SKM-1 (cell line): ENCODE results near the gene TNNI2.
"Not testable (repeated sequence)": the region's sequence is repeated elsewhere in the genome, so short reads cannot be mapped to it uniquely, and the experiment has no call there.

ENCODE experiments used
- DNase-seq: peaks from one replicate; lab custom pipeline; 2025; ENCODE audit not compliant: unreplicated experiment; lab: John Stamatoyannopoulos, UW

The TNNI2 gene

DNA sequence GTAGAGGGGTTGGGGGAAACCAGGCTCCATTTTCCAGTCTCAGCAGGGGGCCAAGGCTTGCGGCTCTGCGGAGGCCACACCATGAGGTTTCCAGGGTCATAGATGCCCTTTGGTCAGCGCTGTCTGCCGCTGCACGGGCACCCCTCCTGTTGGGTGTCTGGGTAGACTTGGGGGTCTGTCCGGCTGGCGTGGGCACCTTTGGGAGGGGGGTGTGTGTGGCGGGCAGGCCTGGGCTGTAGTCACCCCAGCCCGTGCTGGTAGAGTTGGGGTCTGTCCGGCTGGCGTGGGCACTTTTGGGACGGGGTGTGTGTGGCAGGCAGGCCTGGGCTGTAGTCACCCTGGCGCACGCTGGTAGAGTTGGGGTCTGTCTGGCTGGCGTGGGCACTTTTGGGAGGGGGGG is 32.8 kb downstream of the TNNI2 start:
- no peak for DNase-seq

DNA sequence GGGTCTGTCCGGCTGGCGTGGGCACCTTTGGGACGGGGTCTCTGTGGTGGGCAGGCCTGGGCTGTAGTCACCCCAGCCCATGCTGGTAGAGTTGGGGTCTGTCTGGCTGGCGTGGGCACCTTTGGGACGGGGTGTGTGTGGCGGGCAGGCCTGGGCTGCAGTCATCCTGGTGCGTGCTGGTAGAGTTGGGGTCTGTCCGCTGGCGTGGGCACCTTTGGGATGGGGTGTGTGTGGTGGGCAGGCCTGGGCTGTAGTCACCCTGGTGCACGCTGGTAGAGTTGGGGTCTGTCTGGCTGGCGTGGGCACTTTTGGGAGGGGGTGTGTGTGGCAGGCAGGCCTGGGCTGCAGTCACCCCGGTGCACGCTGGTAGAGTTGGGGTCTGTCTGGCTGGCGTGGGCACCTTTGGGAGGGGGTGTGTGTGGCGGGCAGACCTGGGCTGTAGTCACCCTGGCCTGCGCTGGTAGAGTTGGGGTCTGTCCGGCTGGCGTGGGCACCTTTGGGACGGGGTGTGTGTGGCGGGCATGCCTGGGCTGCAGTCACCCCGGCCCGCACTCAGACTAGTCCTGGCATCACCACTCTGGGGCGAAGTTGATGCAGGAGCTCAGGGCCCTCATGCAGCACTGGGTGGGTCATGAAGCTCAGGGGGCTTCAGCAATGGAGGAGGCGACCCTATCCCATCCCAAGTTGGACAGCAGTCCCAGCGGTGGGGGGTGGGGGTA is 33.6 kb downstream of the TNNI2 start:
- no peak for DNase-seq

- no peak for DNase-seq
These were observed 34.4 kb downstream of the TNNI2 start for GRCh38 chr11:1873048-1873812.

- DNase-seq = not testable (repeated sequence)
These were observed 35.0 kb downstream of the TNNI2 start for GRCh38 chr11:1873813-1874150.

GRCh38 chr11:1874441-1875092 is 35.8 kb downstream of the TNNI2 start:
- not testable (repeated sequence) for DNase-seq

GRCh38 chr11:1875093-1875850 is 36.5 kb downstream of the TNNI2 start:
- DNase-seq = no peak

GRCh38 chr11:1875851-1876301 is 37.1 kb downstream of the TNNI2 start:
- not testable (repeated sequence) for DNase-seq

GRCh38 chr11:1876361-1877063 is 37.7 kb downstream of the TNNI2 start:
- no peak for DNase-seq

- no peak for DNase-seq
These were observed 38.7 kb downstream of the TNNI2 start for GRCh38 chr11:1877211-1878136.

DNA sequence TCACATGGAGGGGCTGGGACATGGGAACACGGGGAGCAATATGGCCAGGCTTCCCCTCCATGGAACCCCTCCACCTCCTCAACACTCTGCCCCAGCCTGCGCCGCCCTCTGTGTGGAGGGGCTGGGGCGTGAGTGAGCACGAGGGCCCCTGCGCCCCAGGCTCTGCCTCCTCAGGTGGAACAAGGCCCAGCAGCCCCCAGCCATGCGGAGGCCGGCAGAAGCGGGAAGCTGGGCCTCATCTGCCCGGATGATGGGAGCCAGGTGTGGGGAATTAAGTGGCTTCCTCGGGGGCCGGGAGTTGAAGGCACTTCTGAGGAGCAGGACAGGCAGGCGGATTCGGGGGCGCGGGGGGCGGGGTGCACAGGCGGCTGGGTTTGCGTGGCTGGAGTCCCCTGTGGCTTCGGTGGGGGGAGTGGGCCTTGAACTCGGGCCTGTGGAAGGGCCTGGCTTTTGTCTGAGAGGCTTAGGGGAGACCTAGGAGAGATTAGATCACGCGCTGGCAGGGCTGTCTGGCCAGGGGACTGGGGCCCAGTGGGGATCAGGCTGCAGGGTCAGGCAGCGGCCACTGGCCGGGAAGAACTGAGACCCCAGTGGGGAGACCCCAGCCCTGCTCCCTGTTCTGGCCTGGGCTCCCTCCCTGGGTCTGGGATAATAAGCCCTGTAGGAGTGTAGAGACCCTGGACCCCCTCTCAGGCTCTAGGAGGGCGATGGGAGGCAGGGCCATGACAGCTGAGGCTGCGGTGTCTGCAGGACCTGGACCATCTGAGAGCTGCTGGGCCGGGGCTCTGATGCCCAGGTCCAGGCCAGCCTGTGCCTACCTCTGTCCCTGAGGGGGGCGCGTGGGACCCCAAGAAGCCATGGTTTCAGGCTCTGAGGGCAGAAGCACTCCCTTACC is 39.6 kb downstream of the TNNI2 start:
- no peak for DNase-seq

DNA sequence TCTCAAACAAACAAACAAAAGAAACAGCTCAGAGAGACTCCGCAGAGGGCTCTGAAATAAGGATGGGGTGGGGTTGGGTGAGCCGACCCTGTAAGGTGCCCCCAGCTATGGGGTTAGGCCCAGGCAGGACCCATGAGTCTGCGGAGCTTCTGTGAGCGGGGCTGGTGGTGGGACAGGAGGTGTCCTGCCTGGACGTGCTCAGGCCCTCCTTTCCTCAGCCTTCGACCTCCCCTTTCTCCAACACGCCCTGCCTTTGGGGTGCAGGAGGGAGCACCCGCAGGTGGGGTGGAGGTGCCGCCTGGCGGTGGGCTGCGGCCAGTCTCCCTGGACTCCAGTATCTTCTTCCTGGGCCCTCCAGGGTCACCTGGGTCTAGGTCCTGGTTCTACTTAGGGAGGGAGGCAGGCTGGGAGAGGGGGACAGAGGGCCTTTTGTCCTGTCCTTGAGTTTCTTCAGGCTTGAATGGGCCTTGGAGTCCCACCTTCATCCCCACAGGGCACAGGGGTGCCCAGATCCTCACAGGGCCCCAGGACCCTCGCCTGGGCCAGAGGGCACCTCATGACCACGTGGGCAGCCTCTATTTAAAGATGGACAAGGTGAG is 40.7 kb downstream of the TNNI2 start:
- DNase-seq = no peak

- no peak for DNase-seq
These were observed 41.4 kb downstream of the TNNI2 start for GRCh38 chr11:1879941-1880720.

- DNase-seq = no peak
These were observed 42.1 kb downstream of the TNNI2 start for GRCh38 chr11:1880746-1881441.

- DNase-seq = no peak
These were observed 42.9 kb downstream of the TNNI2 start for GRCh38 chr11:1881442-1882264.

DNA sequence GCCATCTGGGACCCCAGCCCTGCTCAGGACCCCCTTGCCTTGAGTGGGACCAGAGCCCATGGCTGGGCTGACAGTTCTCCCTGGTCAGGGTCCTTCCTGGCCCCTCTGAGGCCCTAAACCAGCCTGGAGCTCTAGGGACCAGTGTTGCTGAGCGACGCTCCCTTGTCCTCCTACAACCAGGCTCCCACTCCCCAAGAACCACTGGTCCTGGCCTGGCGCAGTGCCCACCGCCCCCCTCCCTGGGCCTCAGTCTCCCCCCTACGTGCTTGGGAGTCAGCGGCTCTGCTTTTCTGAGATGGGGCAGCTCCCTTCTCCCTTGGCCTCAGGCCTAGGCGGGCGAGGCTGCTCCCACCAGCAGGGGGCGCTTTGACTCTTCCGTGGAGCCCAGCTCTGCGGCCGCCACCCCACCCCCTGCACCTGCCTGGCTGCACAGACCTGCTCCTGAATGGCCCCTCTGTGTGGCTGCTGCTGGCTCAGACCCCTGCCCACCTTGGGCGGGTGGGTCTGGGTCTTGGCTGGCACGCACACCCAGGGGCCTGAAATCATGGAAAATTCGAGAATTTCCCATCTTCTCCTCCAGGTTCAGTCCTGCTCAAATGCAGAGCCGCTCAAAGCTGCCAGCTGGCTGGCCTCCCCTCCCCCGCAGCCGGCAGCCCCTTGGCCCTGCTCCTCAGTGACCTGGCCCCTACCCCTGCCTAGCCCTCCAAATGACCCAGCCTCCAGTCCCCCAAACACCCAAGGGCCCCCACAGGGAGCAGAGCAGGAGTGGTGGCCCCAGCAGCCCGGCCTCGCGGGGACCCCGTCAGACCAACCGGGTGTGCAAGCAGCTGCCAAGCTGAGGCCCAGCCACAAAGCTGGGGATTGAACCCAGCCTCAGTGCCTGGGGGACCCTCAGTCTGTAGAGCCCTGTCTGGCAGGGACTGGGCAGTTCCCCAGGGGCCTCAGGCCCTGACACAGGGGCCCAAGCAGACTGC is 43.8 kb downstream of the TNNI2 start:
- DNase-seq = peak; percentile 5
